ENCODE measurements around the gene NCAM2.

NCAM2 gene

DNA sequence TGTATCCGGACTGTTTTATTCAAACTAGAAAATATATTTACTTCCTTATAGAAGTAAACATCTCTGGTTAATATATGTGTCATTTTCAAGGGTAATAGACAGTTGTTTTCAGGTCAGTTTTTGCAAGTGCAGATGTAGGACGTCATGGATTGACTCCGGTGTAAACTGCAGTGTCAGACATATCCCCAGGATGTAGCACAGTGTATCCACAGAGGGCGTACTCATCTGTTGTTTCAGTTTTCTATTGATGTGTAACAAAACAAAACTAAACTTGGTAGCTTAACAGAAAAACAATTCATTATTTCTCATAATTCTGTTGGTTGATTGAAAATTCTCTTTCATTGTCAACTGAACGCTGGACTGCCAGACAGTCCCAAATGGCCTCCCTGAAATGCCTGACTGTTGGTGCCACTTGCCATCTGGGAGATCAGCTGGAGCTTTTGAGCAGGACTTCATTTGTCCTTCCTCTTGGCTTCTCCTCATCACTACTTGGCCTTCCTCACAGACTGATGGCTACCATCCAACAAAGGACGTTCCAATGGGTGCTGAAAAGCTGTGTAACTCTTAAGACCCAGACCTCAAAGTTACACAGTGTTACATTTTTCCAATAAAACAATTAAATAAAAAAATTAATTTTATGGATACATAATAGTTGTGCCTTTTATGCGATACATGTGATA lies 181.6 kb downstream of the NCAM2 start:
- DNase-seq: no peak

- no peak for DNase-seq
These were observed 184.3 kb downstream of the NCAM2 start for GRCh38 chr21:21182401-21183010.

DNA sequence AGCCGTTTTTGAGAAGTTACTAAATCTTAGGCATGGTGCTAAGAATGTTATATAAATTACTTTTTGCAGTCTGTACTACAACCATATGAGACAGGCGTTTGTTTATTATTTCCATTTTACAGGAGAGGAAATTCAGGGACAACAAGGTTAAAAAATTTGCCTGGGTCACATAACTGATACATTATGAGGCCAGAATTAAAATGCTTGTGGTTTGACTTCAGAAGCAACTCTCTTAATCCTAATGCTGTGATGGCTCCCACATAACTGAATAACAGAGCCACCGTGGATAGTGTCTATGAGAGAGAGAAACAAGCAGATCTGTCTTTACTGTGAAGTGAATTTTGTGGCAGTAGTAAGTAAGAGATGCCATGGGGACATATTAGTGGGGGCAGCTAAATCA lies 184.9 kb downstream of the NCAM2 start:
- no peak for DNase-seq

GRCh38 chr21:21184771-21185528 lies 186.7 kb downstream of the NCAM2 start:
- DNase-seq: no peak

DNA sequence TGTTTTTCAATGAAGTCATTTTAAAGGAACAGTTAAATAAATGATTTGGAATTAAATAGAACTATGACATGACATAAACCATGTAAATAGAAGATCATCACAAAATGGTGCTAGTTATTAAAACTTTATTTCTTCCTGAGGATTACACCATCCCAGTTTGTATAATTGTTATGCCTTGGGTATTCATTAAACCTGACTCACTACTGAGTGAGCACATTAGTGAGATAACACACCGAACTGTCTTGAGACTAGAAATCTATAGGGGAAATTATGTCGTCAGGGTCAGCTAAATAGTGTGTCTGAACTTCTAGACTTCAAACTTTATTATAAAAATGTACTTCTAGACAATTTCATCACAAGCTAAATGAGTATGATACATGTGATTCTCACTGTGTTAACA lies 189.4 kb downstream of the NCAM2 start:
- DNase-seq: no peak

DNA sequence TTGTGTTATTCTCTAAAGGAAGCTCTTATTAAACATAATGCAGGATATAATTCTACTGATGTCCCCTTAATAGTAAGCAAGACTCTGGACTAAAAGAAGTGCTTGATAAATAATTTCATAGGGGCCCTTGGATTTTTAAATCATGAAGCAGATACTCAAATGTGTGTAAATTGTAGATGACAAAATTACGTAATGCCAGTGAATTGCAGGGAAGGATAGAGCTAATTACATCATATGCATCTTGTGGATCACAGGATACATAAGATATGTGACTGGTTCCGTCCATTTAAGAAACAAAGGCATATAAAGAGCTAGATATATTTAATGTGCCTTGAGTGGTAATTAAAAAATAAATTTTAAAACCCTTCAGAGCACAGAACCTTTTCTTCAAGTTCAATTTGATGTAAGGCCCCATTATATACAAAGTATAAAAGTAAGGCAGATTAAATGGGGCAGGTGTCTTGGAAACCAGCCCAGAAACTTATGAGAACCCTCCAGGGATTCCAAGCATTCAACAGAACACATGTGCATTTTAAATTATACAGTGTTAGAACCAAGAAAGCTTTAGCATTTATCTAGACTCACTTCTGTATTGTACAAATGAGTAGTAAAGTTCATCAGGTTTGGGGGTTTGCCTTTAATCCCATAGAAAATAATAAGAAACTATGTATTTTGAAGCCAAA lies 190.4 kb downstream of the NCAM2 start:
- DNase-seq: peak; percentile 11

DNA sequence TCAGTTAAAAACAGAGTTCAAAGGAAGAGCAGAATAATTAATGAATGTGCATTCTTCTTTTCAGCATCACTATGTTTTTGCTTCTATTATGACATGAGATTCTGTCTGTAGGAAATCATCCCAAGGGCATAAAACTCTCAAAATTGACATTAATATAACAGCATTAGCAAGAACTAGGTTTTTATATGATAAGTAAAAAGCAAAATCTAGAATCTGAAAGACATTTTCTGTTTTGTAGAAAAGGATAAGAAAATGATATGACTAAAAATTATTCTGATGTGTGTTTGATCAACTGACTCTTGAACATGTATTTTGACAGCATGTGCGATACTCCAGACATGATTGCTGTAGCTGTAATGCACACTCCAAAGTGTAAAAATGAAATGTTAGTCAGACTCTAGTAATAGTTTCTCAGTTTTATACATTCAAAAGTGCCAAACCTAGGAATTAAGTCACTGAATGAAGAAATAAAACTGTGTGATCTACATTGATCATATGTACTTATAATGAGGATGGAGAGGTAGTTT lies 197.3 kb downstream of the NCAM2 start:
- no peak for DNase-seq

- DNase-seq: no peak
These were observed 197.9 kb downstream of the NCAM2 start for GRCh38 chr21:21196087-21196486.

- DNase-seq: no peak
These were observed 198.6 kb downstream of the NCAM2 start for GRCh38 chr21:21196848-21197247.

- no peak for DNase-seq
These were observed 201.3 kb downstream of the NCAM2 start for GRCh38 chr21:21199342-21200102.

GRCh38 chr21:21200103-21200938 lies 202.1 kb downstream of the NCAM2 start:
- no peak for DNase-seq

DNA sequence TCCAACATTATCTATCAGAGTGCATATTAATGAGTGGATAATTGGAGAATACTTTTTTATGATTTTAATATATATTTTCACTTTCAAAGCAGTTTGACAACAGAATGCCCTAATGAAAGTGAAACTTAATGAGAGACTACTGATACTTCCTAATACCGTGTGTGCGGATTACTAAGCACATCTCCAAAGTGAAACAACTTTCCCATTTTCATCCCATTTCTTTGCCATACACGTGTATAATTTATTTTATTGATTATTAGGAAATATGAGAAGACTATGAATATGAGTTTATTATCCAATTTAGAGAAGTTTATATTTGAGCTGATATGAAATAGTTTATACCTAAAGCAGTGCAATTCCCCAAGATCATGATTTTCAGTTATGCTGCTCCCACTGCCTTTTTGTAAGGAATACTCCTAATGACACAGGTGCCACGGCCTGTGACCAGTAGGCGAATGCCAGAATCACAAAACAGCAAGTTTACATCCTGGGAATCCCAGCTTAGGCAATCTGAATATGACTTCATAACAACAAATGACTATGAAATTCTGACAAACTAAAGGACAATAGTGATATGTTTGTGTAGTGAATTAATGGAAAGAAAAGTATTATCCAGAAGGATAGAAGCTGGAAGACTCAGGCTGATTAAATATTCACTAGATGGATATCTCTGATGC lies 202.9 kb downstream of the NCAM2 start:
- no peak for DNase-seq

- no peak for DNase-seq
These were observed 205.7 kb downstream of the NCAM2 start for GRCh38 chr21:21203822-21204339.

DNA sequence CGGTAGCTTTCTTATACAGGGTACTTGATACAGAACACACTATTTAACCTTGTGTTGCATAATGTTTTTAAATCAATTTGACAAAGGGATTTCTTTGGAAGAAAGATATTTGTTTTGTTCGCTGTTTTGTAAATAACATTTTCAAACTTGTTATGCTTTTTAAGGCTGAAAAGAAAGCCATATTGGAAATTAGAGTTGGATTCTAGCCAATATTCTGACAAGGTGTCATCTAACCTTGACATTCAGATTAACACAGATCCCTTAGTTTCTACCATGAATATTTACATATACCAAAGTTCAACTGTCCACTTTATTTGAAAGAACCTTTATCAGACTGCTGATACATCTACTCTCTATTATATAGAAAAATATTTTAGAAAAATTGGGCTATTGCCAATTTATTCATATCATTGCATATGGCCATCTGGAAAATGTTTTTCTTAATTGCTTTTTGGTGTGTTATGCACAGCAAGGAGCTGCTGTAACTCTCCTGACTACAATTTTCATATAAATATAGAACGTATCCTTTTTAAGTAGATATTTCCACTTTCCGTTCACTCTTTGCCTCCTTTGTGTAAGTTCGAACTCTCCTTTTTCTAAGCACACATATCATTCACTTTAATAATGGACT lies 206.3 kb downstream of the NCAM2 start:
- no peak for DNase-seq

- no peak for DNase-seq
These were observed 207.4 kb downstream of the NCAM2 start for GRCh38 chr21:21205604-21206003.

DNA sequence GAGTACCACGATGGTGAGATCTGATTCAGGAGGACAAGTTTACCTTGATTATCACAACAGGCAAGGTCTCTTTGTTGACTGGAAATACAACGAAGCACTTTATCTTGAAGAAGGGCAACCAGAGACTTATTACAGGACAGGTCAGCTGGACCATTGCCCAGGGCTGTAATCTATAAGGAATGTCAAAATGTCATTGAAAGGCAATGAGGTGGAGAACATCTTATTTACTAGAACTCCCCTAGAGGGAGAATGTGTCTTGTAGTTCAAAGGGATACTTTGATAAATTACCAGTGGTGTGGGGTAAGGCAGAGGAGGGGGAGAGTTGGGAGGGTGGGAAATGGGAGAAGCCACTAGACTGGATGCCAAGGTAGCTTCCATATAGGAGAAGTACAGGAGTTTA lies 212.3 kb downstream of the NCAM2 start:
- DNase-seq: no peak

GRCh38 chr21:21213297-21213696 lies 215.1 kb downstream of the NCAM2 start:
- no peak for DNase-seq

DNA sequence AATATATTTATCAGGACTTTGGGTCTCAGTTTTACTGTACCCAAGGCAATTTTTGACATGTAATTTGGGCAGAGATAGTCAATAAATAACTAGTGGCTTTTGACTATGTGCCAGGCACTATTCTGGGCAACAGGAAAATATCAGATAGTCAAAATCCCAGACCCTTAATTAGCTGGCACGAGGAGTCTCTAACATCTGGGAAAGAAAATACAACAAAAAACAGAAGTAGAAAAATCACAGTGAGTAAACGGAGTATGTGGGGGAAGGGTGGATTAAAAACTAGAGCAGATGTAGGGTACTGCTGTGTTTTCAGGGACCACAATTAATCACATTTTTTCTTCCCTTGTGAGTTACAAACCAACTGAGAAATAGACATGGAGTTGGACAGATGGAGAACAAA lies 217.8 kb downstream of the NCAM2 start:
- no peak for DNase-seq

GRCh38 chr21:21226472-21226871 lies 228.3 kb downstream of the NCAM2 start:
- no peak for DNase-seq

- DNase-seq: no peak
These were observed 232.5 kb downstream of the NCAM2 start for GRCh38 chr21:21230672-21231071.
